SHP77 (cell line): ENCODE results near the gene ANKRD62.
"Not testable (repeated sequence)": the region's sequence is repeated elsewhere in the genome, so short reads cannot be mapped to it uniquely, and the experiment has no call there.

Source experiments
- DNase-seq, 2 experiments: peaks; one replicate each; lab custom pipeline; 2025; lab: John Stamatoyannopoulos, UW

The ANKRD62 gene

GRCh38 chr18:12066910-12067511 is 26.6 kb upstream of the ANKRD62 start:
- no peak for DNase-seq

DNA sequence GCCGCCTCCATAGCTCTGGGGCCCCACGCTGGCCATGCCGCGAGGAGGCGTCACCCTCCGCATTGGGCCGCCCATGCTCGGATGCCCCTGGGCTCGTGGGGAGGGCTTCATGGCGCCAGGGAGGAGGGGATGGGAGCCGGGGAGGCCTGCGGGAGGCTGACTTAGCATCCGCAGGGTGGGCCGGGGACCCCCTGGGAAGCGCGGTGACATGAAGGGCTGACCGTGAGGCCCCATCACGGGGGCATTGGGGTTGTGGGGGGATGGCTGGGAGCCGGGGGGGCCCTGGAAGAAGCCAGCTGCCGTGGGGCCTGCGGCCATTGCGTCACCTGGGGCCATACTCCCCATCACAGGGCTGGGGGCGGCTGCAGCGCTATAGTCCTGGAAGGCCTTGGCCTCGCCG is 26.0 kb upstream of the ANKRD62 start:
- no peak for DNase-seq

DNA sequence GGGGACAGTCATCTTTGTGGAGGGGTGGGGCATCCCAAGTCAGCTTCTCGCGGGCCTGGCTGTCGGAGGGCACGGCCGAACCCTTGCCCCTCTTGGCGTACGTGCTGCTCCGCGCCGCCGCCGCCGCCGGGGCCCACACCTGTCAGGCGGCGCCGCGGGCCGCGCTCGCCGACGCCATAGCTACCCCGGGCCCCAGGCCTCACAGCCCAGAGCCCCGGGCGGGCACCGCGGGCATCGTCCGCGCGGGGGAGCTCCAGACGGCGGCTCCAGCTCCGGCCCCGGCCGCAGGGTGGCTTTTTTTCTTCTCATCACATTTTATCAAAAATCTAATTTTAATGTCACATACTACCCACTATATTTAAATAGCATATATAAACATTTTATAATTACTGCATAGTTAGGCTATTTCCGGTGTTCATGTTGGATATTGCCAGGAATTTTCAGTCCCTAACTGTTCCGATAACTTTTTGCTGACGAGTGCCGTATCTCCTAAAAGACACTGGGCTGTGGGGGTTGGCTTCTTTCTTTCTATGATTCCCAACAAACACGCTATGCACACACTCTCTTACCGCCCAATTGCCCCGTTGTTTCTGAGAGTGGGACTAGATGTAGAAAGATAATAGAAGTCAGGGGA is 25.2 kb upstream of the ANKRD62 start:
- DNase-seq: not testable (repeated sequence)

DNA sequence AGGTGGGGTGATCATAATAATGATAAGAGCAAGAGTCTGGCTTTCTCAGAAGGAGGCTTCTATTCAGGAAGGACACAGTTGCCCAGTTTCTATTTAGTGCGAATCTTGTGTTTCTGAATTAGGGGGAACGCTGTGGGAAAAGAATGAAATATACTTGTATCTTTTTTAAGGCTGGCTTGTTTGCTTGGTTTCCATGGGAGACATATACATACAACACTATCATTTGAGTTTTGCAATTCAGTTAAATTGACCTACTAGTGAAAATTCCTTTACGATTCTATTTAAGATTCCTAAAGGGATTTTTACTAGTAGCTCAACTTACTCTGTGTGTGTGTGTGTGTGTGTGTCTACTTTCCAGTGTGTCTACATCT is 24.7 kb upstream of the ANKRD62 start:
- no peak for DNase-seq

DNA sequence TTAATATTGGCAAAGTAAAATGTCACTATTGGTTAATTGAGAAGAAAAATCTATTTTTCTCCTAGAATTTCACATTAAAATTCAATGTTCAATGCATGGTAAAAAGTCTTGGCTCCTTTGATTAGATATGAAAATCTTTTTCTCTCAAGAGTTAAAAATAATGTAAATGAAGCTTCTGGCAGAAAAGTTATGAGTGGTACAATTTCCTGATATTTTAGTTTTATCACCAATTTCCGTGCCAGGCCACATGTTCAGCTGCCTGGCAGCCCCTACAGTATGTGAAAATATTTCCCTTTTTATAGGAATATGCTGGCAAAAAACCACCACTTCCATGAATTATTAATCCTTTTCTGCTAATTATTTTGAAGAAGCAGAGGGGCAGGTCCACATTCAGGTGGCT is 22.6 kb upstream of the ANKRD62 start:
- DNase-seq: not testable (repeated sequence)

DNA sequence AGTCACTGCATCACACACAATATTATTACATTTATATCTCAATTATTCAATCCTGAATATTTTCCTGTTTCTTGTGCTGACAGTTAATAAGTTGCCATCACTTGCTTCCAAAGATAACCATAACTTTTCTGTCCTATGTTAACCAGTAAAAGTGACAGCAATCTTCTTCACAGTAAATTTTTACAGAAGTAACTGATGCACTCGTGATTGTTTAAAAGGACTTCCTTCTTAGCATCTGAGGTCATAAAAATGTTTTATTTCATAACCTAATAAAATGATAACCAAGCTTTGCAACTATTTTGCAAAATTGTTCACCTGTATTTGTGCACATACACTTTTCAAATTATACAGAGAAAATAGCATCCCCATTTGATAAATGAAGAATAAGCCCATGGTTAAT is 20.6 kb upstream of the ANKRD62 start:
- DNase-seq: no peak

DNA sequence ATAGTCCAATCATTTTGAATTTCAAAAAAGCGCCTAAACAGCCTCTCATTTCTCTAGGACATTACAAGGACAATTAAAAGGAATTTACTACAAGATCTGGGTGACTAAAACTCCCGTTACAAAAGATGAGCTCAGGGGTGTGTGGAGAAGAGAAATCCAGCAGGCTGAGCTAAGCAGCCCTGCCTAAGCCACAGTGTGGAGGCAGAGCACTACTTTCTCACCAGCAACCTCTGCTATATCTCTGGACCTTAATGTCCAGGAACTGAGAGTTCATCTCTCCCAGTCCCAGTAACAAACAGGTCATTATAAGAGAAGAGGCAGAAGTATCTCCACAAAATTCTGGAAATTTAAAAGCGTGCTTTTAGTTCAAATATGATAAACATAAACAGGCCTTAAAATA is 18.9 kb upstream of the ANKRD62 start:
- no peak for DNase-seq

DNA sequence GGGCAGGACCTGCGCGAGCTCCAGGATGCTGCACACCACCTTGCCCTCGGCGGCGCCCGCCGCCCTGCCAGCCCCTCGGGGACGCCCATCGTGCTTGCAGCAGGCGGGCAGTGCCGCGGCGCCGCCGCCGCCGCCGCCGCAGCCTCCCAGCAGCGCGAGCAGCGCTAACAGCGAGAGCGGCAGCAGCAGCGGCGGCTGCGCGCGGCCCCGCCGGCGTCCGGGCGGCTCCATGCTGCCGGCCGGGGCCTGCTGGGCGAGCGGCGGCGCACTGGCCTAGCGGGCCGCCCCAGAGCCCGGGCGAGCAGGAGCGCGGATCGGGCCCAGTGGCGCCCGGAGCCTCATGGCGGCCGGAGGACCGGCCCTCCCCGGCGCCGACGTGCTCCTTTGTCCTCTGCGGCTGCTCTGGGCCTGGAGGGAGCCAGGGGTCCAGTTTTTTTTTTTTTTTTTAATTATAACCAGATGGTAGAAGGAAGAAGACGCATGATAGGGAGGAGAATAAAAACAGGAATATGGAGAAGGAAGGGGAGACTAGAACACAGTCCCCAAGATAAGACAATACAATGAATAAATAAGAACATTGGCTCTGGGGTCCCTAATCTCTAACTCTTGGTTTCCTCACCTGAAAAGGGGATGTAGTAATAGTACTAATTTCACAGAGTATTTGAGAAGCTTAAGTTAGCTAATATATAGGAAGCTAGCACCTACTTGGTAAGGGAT is 17.1 kb upstream of the ANKRD62 start:
- DNase-seq: no peak

DNA sequence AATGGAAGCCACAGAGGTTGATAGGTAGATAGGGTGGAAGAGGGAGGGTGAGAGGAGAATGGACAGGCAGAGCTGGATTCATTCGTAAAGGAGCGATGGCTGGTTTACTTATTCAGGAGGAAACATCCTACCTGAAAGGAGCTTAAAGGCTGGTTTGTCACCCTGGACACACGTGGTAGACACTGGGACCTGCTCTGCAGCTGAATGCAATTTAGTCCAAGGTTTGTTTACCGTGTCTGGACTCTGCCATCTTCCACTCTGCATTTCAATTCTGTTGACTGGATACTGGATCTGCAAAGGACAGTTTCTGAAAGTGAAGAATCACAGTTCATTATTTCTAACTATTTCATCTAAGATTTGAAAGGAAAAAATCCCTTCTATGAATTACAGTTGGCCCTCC is 15.6 kb upstream of the ANKRD62 start:
- DNase-seq: not testable (repeated sequence)

GRCh38 chr18:12079491-12080237 is 14.0 kb upstream of the ANKRD62 start:
- no peak for DNase-seq

GRCh38 chr18:12085136-12085535 is 8.5 kb upstream of the ANKRD62 start:
- DNase-seq: no peak

DNA sequence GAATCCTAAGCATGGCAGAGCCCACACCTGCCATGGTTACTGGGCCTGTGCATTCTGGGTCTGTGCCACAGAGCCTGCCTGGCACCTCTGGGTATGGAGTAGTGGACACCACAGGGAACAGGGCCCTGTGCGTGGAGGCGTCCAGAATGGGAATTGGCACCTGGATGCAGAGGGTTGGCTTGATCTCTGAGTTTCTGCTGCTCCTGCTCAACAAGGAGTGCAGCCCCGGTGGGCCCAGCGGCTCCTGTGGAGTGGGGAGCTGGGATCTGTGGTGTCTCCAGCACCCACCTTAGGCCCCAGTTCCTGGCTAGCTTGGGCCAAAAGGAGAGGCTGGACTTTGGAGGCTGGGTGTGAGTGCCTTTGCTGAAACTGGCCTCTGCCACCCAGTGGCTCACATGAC is 7.9 kb upstream of the ANKRD62 start:
- no peak for DNase-seq

DNA sequence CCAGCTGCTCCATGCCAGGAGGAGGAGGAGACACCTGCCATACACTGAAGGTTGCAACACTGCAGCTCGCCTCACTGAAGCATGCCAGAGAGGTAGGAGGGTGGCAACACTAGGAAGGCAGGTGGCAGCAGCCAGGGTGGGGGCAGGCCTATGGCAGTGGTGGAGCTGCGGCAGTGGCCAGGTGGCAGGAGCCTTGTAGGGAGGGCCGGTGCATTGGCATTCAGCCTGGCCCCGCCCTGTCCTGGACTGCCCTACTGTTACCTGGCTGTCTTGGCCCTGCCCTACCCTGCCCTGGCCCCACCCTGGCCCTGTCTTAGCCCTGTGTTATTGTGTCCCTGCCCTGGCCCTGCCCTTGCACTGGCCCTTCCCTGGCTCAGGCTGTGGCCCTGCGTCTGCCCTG is 7.4 kb upstream of the ANKRD62 start:
- DNase-seq: peak in 1 of 2 experiments; percentile 11

DNA sequence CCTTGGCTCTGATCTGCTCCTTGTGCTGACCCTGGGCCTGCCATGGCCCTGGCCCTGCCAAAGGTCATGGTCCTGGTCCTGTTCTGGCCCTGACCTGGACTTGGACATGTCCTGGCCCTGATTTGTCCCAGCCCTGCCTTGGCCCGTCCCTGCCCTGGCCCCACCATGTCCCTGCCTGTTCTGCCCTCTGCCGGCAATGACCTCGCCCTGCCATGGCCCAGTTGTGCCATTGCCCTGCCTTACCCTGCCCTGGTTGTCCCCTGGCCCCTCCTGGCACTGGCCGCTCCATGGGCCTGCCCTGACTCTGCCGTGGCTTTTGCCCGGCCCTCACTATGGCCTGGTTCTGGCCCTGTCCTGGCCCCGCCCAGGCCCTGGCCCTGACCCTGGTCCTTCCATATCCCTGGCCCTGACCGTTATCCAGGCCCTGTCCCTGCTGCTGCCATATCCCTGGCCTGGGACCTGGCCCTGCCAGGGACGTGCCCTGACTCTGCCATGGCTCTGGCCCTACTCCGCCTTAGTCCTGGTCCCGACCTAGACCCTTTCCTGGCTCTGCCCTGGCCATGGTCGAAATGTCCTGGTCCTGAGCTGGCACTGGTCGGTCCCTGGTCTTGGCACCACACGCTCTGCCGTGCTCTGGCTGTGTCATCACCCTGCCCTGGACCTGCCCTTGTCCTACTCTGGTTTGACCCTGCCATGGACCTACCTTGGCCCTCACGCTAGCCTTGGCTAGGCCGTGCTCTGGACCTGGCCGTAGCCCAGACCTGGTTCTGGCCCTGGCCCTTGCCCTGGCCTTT is 6.8 kb upstream of the ANKRD62 start:
- no peak for DNase-seq

DNA sequence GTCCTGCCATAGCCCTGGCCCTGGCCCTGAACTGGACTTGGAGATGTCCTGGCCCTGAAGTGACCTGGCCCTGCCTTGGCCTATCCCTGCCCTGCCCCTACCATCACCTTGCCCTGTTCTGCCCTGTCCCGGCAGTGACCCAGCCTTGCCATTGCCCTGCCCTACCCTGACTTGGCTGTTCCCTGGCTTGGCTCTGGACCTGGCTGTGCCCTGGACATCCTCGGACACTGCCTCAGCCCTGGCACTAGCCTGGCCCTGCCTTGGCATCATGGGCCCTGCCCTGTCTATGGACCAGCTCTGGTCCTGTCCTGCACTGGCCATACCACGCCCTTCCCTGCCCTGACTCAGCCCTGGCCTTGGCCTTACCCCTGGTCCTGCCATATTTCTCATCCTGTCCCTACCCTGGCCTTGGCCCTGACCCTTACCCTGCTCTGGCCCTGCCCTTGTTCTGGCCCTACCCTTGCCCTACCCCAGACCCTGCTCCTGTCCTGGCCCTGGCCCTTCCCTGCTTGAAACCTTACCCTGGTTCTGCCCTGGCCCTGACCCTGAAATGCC is 6.1 kb upstream of the ANKRD62 start:
- DNase-seq: no peak

- DNase-seq: no peak
Observed at GRCh38 chr18:12088096-12088495, 5.5 kb upstream of the ANKRD62 start.

- no peak for DNase-seq
Observed at GRCh38 chr18:12088731-12089375, 4.8 kb upstream of the ANKRD62 start.

GRCh38 chr18:12091538-12092141 is 2.0 kb upstream of the ANKRD62 start:
- DNase-seq: no peak

DNA sequence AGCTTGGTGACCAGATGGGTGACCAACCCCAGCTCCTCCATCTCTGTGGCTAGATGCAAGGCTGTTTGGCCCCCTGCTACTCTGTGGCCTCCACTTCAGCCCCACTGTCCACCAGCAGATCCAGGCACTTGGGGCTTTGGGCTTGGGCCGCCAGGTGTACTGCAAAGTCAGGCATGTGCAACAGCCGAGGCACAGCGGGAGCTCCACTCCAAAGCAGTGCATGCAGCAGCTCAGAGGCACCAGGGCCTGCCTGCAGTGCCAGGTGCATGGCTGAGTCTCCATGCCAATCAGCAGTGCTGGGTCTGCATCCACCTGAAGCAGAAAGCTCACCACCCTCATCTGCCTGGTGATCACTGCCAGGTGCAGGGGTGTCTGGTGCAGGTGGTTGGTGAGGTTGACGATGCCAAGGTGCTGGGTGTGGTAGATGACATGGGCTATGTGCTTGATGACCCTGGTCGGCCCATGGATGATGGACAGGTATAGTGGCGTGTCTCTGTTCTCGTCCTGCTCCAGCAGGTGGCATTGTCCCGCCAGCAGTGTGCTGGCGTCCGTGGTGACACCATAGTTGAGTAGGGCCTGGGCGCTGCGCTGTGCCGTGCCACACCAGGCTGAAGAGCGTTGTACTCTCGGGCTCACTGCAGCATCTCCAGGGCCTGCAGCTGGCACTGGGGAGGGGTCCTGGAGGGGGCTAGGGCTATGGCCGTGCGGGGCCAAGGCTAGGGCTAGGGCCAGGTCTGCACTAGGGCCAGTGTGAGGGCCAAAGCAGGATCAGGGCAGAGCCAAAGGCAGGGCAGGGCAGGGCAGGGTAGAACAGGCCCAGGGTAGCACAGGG is 1.0 kb upstream of the ANKRD62 start:
- peak; percentile 45 to 56 for DNase-seq

GRCh38 chr18:12098374-12098773 is 4.7 kb downstream of the ANKRD62 start:
- DNase-seq: no peak
